ENCODE measurements around the gene GALNTL6.
"Not testable (repeated sequence)": the region's sequence is repeated elsewhere in the genome, so short reads cannot be mapped to it uniquely, and the experiment has no call there.

GALNTL6 gene

GRCh38 chr4:172962564-172963353, 1149.6 kb downstream of the GALNTL6 start:
- DNase-seq: no peak

- DNase-seq: no peak
Measured at GRCh38 chr4:172963498-172964294, 1150.5 kb downstream of the GALNTL6 start.

- DNase-seq: not testable (repeated sequence)
Measured at GRCh38 chr4:172970189-172970588, 1157.0 kb downstream of the GALNTL6 start.

GRCh38 chr4:172974586-172974985, 1161.4 kb downstream of the GALNTL6 start:
- no peak for DNase-seq

GRCh38 chr4:172975651-172976229, 1162.5 kb downstream of the GALNTL6 start:
- no peak for DNase-seq

- DNase-seq: not testable (repeated sequence)
Measured at GRCh38 chr4:172977491-172978041, 1164.4 kb downstream of the GALNTL6 start.

GRCh38 chr4:172978848-172979247, 1165.6 kb downstream of the GALNTL6 start:
- no peak for DNase-seq

- DNase-seq: no peak
Measured at GRCh38 chr4:172979332-172979731, 1166.1 kb downstream of the GALNTL6 start.

- DNase-seq: no peak
Measured at GRCh38 chr4:172980219-172980618, 1167.0 kb downstream of the GALNTL6 start.

GRCh38 chr4:172982151-172982590, 1169.0 kb downstream of the GALNTL6 start:
- DNase-seq: no peak

GRCh38 chr4:172983014-172983413, 1169.8 kb downstream of the GALNTL6 start:
- DNase-seq: no peak

- DNase-seq: no peak
Measured at GRCh38 chr4:172983631-172984030, 1170.4 kb downstream of the GALNTL6 start.

GRCh38 chr4:172985552-172985951, 1172.3 kb downstream of the GALNTL6 start:
- DNase-seq: no peak

- no peak for DNase-seq
Measured at GRCh38 chr4:172986114-172986513, 1172.9 kb downstream of the GALNTL6 start.

- DNase-seq: no peak
Measured at GRCh38 chr4:172989984-172990820, 1177.0 kb downstream of the GALNTL6 start.

GRCh38 chr4:172992648-172993378, 1179.6 kb downstream of the GALNTL6 start:
- DNase-seq: no peak

GRCh38 chr4:172995161-172995560, 1182.0 kb downstream of the GALNTL6 start:
- DNase-seq: no peak

- no peak for DNase-seq
Measured at GRCh38 chr4:172995704-172996103, 1182.5 kb downstream of the GALNTL6 start.

- no peak for DNase-seq
Measured at GRCh38 chr4:172996571-172997216, 1183.5 kb downstream of the GALNTL6 start.

- no peak for DNase-seq
Measured at GRCh38 chr4:172997217-172997609, 1184.0 kb downstream of the GALNTL6 start.

- no peak for DNase-seq
Measured at GRCh38 chr4:172997856-172998255, 1184.7 kb downstream of the GALNTL6 start.
